Inflammatory macrophage (primary cell): ENCODE results near the gene SLC22A1.
"Not testable (repeated sequence)": the region's sequence is repeated elsewhere in the genome, so short reads cannot be mapped to it uniquely, and the experiment has no call there.

Experiments used
- DNase-seq, 2 donors: peaks; one replicate each; pipeline ENCODE4 v3.0.0-alpha.2; 2020 to 2022

Gene SLC22A1

GRCh38 chr6:160095146-160095845 is 26.3 kb upstream of the SLC22A1 start:
- no peak for DNase-seq

GRCh38 chr6:160101277-160102205 is 20.1 kb upstream of the SLC22A1 start:
- no peak for DNase-seq

- DNase-seq, result no peak
Measured at GRCh38 chr6:160102399-160102798, 19.2 kb upstream of the SLC22A1 start.

- DNase-seq, result peak; percentile 5 to 28
Measured at GRCh38 chr6:160102956-160103824, 18.4 kb upstream of the SLC22A1 start.

- no peak for DNase-seq
Measured at GRCh38 chr6:160103825-160104100, 17.9 kb upstream of the SLC22A1 start.

- DNase-seq, result no peak
Measured at GRCh38 chr6:160104821-160105517, 16.6 kb upstream of the SLC22A1 start.

GRCh38 chr6:160106010-160106409 is 15.6 kb upstream of the SLC22A1 start:
- DNase-seq, result no peak

GRCh38 chr6:160106701-160107100 is 14.9 kb upstream of the SLC22A1 start:
- no peak for DNase-seq

- DNase-seq, result no peak
Measured at GRCh38 chr6:160108077-160108476, 13.5 kb upstream of the SLC22A1 start.

GRCh38 chr6:160110586-160111123 is 11.0 kb upstream of the SLC22A1 start:
- DNase-seq, result no peak

GRCh38 chr6:160111806-160112205 is 9.8 kb upstream of the SLC22A1 start:
- no peak for DNase-seq

GRCh38 chr6:160112628-160113299 is 8.9 kb upstream of the SLC22A1 start:
- no peak for DNase-seq

- not testable (repeated sequence) for DNase-seq
Measured at GRCh38 chr6:160114536-160114935, 7.1 kb upstream of the SLC22A1 start.

GRCh38 chr6:160115421-160115820 is 6.2 kb upstream of the SLC22A1 start:
- no peak for DNase-seq

GRCh38 chr6:160116411-160116810 is 5.2 kb upstream of the SLC22A1 start:
- DNase-seq, result no peak

GRCh38 chr6:160117137-160117536 is 4.5 kb upstream of the SLC22A1 start:
- DNase-seq, result no peak

- no peak for DNase-seq
Measured at GRCh38 chr6:160118620-160119229, 2.9 kb upstream of the SLC22A1 start.

GRCh38 chr6:160120087-160120486 is 1.5 kb upstream of the SLC22A1 start:
- DNase-seq, result no peak

- no peak for DNase-seq
Measured at GRCh38 chr6:160121981-160122380, 366 bp downstream of the SLC22A1 start.

- no peak for DNase-seq
Measured at GRCh38 chr6:160122744-160123143, 1.1 kb downstream of the SLC22A1 start.

GRCh38 chr6:160124007-160124406 is 2.4 kb downstream of the SLC22A1 start:
- DNase-seq, result no peak
